ENCODE data around the gene MYBPH. TPM values are rescaled to one million over a fixed set of nuclear protein-coding genes. Genes with fewer than 3 reads are reported as not detected.

Gene MYBPH
- total RNA-seq, 6 experiments from 2014 or later, result not detected

GRCh38 chr1:203142124-203142523, 33.5 kb downstream of the MYBPH start:
- DNase-seq, result no peak
- no peak for TF ChIP-seq CTCF (IDR thresholded peaks at IDR 0.05)
- H3K4me1 Mint-ChIP-seq (ENCODE audit: low read depth), result peaks cover 10% of the 10 kb centered on the region; the same call in 1 of the 2 replicates
- H3K27me3 Mint-ChIP-seq (ENCODE audit: insufficient read depth), result peaks cover 3% of the 10 kb centered on the region; the same call in 1 of the 2 replicates
- H3K4me3 Mint-ChIP-seq, result no peak overlapping the region
- no peaks in the 10 kb centered on the region for H3K9me3 Mint-ChIP-seq
- H3K27ac Mint-ChIP-seq, result no peak overlapping the region
- no peaks in the 10 kb centered on the region for H3K36me3 Mint-ChIP-seq (ENCODE audit: low read depth)

- H3K36me3 Mint-ChIP-seq (ENCODE audit: low read depth), result no peaks in the 10 kb centered on the region
- TF ChIP-seq CTCF (IDR thresholded peaks at IDR 0.05), result no peak
- peaks cover 5% of the 10 kb centered on the region; the same call in 1 of the 2 replicates for H3K27me3 Mint-ChIP-seq (ENCODE audit: insufficient read depth)
- no peak for DNase-seq
- H3K4me1 Mint-ChIP-seq (ENCODE audit: low read depth), result peaks cover 13% of the 10 kb centered on the region; the same call in 1 of the 2 replicates
- no peaks in the 10 kb centered on the region for H3K9me3 Mint-ChIP-seq
- no peak overlapping the region for H3K4me3 Mint-ChIP-seq
- no peak overlapping the region for H3K27ac Mint-ChIP-seq
Measured at GRCh38 chr1:203140743-203141520, 34.7 kb downstream of the MYBPH start.

GRCh38 chr1:203139976-203140475, 35.6 kb downstream of the MYBPH start:
- DNase-seq, result no peak
- no peak for TF ChIP-seq CTCF (IDR thresholded peaks at IDR 0.05)
- H3K4me1 Mint-ChIP-seq (ENCODE audit: low read depth), result peaks cover 17% of the 10 kb centered on the region; the same call in 1 of the 2 replicates
- H3K36me3 Mint-ChIP-seq (ENCODE audit: low read depth), result no peaks in the 10 kb centered on the region
- no peaks in the 10 kb centered on the region for H3K9me3 Mint-ChIP-seq
- H3K4me3 Mint-ChIP-seq, result no peak overlapping the region
- H3K27me3 Mint-ChIP-seq (ENCODE audit: insufficient read depth), result peaks cover 2% of the 10 kb centered on the region; the same call in 1 of the 2 replicates
- H3K27ac Mint-ChIP-seq, result no peak overlapping the region

GRCh38 chr1:203138066-203138465, 37.6 kb downstream of the MYBPH start:
- DNase-seq, result no peak
- Mint-ChIP-seq H3K36me3 (ENCODE audit: low read depth) (no peaks in the 10 kb centered on the region), H3K27ac (no peak overlapping the region), H3K4me3 (no peak overlapping the region), H3K4me1 (ENCODE audit: low read depth) (peaks cover 14% of the 10 kb centered on the region; the same call in 1 of the 2 replicates), H3K27me3 (ENCODE audit: insufficient read depth) (peaks cover 2% of the 10 kb centered on the region; the same call in 1 of the 2 replicates), H3K9me3 (no peaks in the 10 kb centered on the region)
- no peak for TF ChIP-seq CTCF (IDR thresholded peaks at IDR 0.05)

GRCh38 chr1:203137324-203137723, 38.3 kb downstream of the MYBPH start:
- H3K27ac Mint-ChIP-seq, result no peak overlapping the region
- H3K4me3 Mint-ChIP-seq, result no peak overlapping the region
- no peaks in the 10 kb centered on the region for H3K36me3 Mint-ChIP-seq (ENCODE audit: low read depth)
- peaks cover 14% of the 10 kb centered on the region; the same call in 1 of the 2 replicates for H3K4me1 Mint-ChIP-seq (ENCODE audit: low read depth)
- peaks cover 2% of the 10 kb centered on the region; the same call in 1 of the 2 replicates for H3K27me3 Mint-ChIP-seq (ENCODE audit: insufficient read depth)
- no peak for DNase-seq
- H3K9me3 Mint-ChIP-seq, result no peaks in the 10 kb centered on the region
- TF ChIP-seq CTCF (IDR thresholded peaks at IDR 0.05), result no peak
